ENCODE results near the gene DPP10. TPM values are rescaled to one million over a fixed set of nuclear protein-coding genes. Genes with fewer than 3 reads are reported as not detected.

Gene DPP10
- total RNA-seq, 1 donor: not detected

GRCh38 chr2:114880046-114880445 is 437.6 kb downstream of the DPP10 start:
- no peak for DNase-seq (ENCODE audit: low read depth)
- TF ChIP-seq CTCF (IDR thresholded peaks at IDR 0.05; ENCODE audit: insufficient read depth, low read length): no peak
- H3K4me3 ChIP-seq (ENCODE audit: low read depth, low read length): no peak overlapping the region

GRCh38 chr2:114919985-114920384 is 477.5 kb downstream of the DPP10 start:
- no peak overlapping the region for H3K4me3 ChIP-seq (ENCODE audit: low read depth, low read length)
- no peak for DNase-seq (ENCODE audit: low read depth)
- TF ChIP-seq CTCF (IDR thresholded peaks at IDR 0.05; ENCODE audit: insufficient read depth, low read length): no peak

GRCh38 chr2:114922076-114922475 is 479.6 kb downstream of the DPP10 start:
- TF ChIP-seq CTCF (IDR thresholded peaks at IDR 0.05; ENCODE audit: insufficient read depth, low read length): no peak
- no peak for DNase-seq (ENCODE audit: low read depth)
- no peak overlapping the region for H3K4me3 ChIP-seq (ENCODE audit: low read depth, low read length)

- DNase-seq (ENCODE audit: low read depth): no peak
- H3K4me3 ChIP-seq (ENCODE audit: low read depth, low read length): no peak overlapping the region
- TF ChIP-seq CTCF (IDR thresholded peaks at IDR 0.05; ENCODE audit: insufficient read depth, low read length): no peak
These were observed 483.1 kb downstream of the DPP10 start for GRCh38 chr2:114925296-114926255.

GRCh38 chr2:114926303-114926702 is 483.9 kb downstream of the DPP10 start:
- no peak overlapping the region for H3K4me3 ChIP-seq (ENCODE audit: low read depth, low read length)
- DNase-seq (ENCODE audit: low read depth): no peak
- no peak for TF ChIP-seq CTCF (IDR thresholded peaks at IDR 0.05; ENCODE audit: insufficient read depth, low read length)

- no peak for DNase-seq (ENCODE audit: low read depth)
- H3K4me3 ChIP-seq (ENCODE audit: low read depth, low read length): no peak overlapping the region
- no peak for TF ChIP-seq CTCF (IDR thresholded peaks at IDR 0.05; ENCODE audit: insufficient read depth, low read length)
These were observed 486.8 kb downstream of the DPP10 start for GRCh38 chr2:114929225-114929624.
